Astrocyte (in vitro differentiated cells and primary cell): Measurements from ENCODE around the gene SMIM35. TPM values are rescaled to one million over a fixed set of nuclear protein-coding genes. Genes with fewer than 3 reads are reported as not detected.

Experiments used
- DNase-seq: peaks from one replicate; pipeline ENCODE4 v3.0.0-alpha.2; 2010; ENCODE audit warnings: low read depth
- FAIRE-seq: peaks from 2 replicates; lab custom pipeline; 2011; peaks lifted over from hg19 to GRCh38; lab: Jason Lieb, UNC
- H2AFZ ChIP-seq: 2 replicates; pipeline ENCODE4 v1.6.0; 2012; ENCODE audit warnings: low read depth, low read length, inconsistent platforms
- H3K27ac ChIP-seq: 2 replicates; pipeline ENCODE4 v1.5.1; 2011; ENCODE audit warnings: low read depth, low read length, inconsistent platforms
- H3K27me3 ChIP-seq: 2 replicates; pipeline ENCODE4 v1.6.0; 2011; ENCODE audit warnings: low read length, inconsistent platforms; ENCODE audit not compliant: insufficient read depth
- H3K36me3 ChIP-seq: 2 replicates; pipeline ENCODE4 v1.5.1; 2011; ENCODE audit warnings: low read length, inconsistent platforms; ENCODE audit not compliant: insufficient read depth
- H3K4me1 ChIP-seq: 2 replicates; pipeline ENCODE4 v1.5.1; 2011; ENCODE audit warnings: low read length, inconsistent platforms; ENCODE audit not compliant: insufficient read depth
- H3K4me2 ChIP-seq: 2 replicates; pipeline ENCODE4 v1.6.0; 2012; ENCODE audit warnings: low read length, inconsistent platforms
- H3K4me3 ChIP-seq: 2 replicates; pipeline ENCODE4 v1.5.1; 2011; ENCODE audit warnings: low read depth, mild to moderate bottlenecking, low read length, inconsistent platforms; ENCODE audit not compliant: insufficient read depth
- H3K79me2 ChIP-seq: 2 replicates; pipeline ENCODE4 v1.6.0; 2012; ENCODE audit warnings: mild to moderate bottlenecking, low read length, inconsistent platforms; ENCODE audit not compliant: insufficient read depth
- H3K9ac ChIP-seq: 2 replicates; pipeline ENCODE4 v1.6.0; 2012; ENCODE audit warnings: mild to moderate bottlenecking, low read length, inconsistent platforms
- H3K9me3 ChIP-seq: 2 replicates; pipeline ENCODE4 v1.5.1; 2012; ENCODE audit warnings: low read depth, mild to moderate bottlenecking, low read length, inconsistent platforms; ENCODE audit not compliant: insufficient read depth
- H4K20me1 ChIP-seq: 2 replicates; pipeline ENCODE4 v1.6.0; 2012; ENCODE audit warnings: low read length, inconsistent platforms; ENCODE audit not compliant: insufficient read depth
- H3K27ac Mint-ChIP-seq: one replicate; pipeline ENCODE4 v1.8.0; 2021; ENCODE audit warnings: mild to moderate bottlenecking, mixed read lengths; ENCODE audit not compliant: unreplicated experiment
- H3K27me3 Mint-ChIP-seq: one replicate; pipeline ENCODE4 v1.8.0; 2021; ENCODE audit warnings: low read depth, mixed read lengths; ENCODE audit not compliant: unreplicated experiment
- H3K36me3 Mint-ChIP-seq: one replicate; pipeline ENCODE4 v1.8.0; 2021; ENCODE audit warnings: low read depth, mixed read lengths; ENCODE audit not compliant: unreplicated experiment
- H3K4me1 Mint-ChIP-seq: one replicate; pipeline ENCODE4 v1.8.0; 2021; ENCODE audit warnings: low read depth, mixed read lengths; ENCODE audit not compliant: unreplicated experiment
- H3K4me3 Mint-ChIP-seq: one replicate; pipeline ENCODE4 v1.8.0; 2021; ENCODE audit warnings: mild to moderate bottlenecking, moderate library complexity, mixed read lengths; ENCODE audit not compliant: unreplicated experiment
- H3K9me3 Mint-ChIP-seq: one replicate; pipeline ENCODE4 v1.8.0; 2021; ENCODE audit warnings: mild to moderate bottlenecking, mixed read lengths; ENCODE audit not compliant: unreplicated experiment
- EZH2 ChIP-seq: IDR thresholded peaks from 2 replicates; pipeline ENCODE4 v1.6.1; 2012; ENCODE audit warnings: mild to moderate bottlenecking, low read length, inconsistent platforms; ENCODE audit not compliant: insufficient read depth
- total RNA-seq: library from RNA; stranded (reverse); gene quantifications from 2 replicates; pipeline ENCODE4 v1.2.1, GENCODE V29; 2021
- TF ChIP-seq, protein P1 (sequence below): IDR thresholded peaks from 2 replicates; pipeline ENCODE4 v1.5.1; 2011; ENCODE audit warnings: low read depth, mild to moderate bottlenecking, inconsistent platforms, low read length, moderate library complexity; ENCODE audit not compliant: insufficient read depth

SMIM35 gene
- total RNA-seq, 1 donor from 2014 or later: not detected

DNA sequence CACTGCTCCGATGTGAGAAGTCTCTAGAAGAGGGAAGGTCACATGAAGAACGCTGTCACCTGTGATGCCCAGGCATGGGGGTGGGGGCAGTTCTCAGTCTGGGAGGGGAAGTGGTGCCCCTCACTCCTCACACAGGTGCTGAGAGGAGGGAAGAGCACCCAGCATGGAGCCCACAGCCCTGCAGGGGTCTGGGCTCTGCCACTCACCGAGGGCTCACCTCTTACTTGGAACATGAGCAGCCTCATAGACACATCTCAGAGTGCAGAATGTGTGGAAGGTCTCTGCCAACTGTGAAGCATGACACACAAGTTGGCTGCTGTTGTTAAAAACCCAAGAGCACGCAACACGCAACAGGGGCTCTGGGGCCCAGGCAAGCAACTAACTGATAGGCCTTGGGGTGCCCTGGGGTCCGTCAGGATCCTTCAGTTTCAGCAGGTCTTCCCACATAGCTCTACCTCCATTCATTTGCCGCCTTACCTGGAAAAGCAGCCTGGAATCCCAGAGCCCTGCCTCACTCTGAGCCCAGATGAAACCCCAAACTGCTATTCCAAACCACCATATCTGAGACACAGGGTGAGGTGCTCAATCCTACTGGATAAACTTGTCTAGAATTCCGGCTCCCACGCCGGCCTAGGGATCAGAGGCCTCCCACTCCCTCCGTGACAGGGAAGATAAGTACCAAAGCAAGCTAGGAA is 27.4 kb downstream of the SMIM35 start:
- Histone ChIP-seq H4K20me1 (no peaks in the 10 kb centered on the region), H3K27ac (no peak overlapping the region), H3K27me3 (peaks cover 2% of the 10 kb centered on the region), H3K4me3 (no peak overlapping the region), H3K36me3 (no peaks in the 10 kb centered on the region), H3K9me3 (no peaks in the 10 kb centered on the region), H2AFZ (no peak overlapping the region), H3K79me2 (no peaks in the 10 kb centered on the region), H3K4me1 (no peaks in the 10 kb centered on the region), H3K4me2 (no peak overlapping the region), H3K9ac (no peak overlapping the region)
- peaks cover 41% of the 10 kb centered on the region for H3K27me3 Mint-ChIP-seq
- H3K4me3 Mint-ChIP-seq: no peak overlapping the region
- DNase-seq: no peak
- FAIRE-seq: no peak
- H3K36me3 Mint-ChIP-seq: no peaks in the 10 kb centered on the region
- TF ChIP-seq, protein P1, sequence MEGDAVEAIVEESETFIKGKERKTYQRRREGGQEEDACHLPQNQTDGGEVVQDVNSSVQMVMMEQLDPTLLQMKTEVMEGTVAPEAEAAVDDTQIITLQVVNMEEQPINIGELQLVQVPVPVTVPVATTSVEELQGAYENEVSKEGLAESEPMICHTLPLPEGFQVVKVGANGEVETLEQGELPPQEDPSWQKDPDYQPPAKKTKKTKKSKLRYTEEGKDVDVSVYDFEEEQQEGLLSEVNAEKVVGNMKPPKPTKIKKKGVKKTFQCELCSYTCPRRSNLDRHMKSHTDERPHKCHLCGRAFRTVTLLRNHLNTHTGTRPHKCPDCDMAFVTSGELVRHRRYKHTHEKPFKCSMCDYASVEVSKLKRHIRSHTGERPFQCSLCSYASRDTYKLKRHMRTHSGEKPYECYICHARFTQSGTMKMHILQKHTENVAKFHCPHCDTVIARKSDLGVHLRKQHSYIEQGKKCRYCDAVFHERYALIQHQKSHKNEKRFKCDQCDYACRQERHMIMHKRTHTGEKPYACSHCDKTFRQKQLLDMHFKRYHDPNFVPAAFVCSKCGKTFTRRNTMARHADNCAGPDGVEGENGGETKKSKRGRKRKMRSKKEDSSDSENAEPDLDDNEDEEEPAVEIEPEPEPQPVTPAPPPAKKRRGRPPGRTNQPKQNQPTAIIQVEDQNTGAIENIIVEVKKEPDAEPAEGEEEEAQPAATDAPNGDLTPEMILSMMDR: no peak
- TF ChIP-seq EZH2: no peak
- no peaks in the 10 kb centered on the region for H3K9me3 Mint-ChIP-seq
- no peak overlapping the region for H3K27ac Mint-ChIP-seq
- H3K4me1 Mint-ChIP-seq: peaks cover 7% of the 10 kb centered on the region

DNA sequence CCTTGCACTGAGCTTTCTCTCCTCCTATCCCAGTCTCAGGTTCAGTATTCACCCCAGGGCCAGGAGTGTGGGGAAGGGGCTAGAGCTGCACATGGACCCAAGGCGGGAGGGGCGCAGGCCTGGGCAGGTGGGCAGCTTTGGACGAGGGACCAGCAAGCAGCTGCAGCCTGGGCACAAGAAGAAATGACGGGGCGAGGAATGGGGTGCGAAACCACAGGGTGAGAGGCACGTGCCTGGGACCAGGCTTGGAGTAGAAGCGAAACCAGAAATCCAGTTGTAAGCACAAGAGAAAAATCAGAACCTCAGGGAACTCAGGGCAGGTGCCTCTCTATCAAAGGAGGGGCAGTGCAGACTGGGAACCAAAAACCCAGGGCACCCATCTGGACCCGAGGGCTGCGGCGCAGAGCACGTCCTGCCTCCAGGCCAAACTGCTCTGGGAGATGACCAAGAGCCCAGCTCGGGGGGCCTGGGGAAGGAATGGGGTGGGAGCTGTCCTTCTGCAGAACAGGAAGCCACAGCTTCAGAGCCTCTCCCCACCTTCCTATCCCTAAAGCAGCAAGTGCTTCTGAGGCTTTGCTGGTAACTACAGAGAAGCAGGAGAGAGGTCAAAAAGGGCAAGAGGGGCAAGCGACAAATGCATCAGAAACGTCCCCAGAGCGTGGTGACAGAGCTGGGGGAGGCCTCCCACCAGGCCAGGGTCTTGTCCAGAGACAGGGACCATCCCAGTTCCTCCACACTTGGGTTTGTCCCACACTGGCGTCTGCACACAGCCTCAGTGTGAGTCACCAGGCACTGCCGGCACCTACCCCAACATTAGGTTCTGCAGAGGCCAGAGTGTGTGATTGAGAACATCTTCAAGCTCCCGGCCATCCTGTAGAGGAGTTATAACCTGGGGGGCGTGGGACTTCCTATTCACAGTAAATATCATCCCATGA is 28.2 kb downstream of the SMIM35 start:
- Histone ChIP-seq H3K27me3 (peaks cover 2% of the 10 kb centered on the region), H3K4me1 (no peaks in the 10 kb centered on the region), H3K79me2 (no peaks in the 10 kb centered on the region), H3K4me3 (no peak overlapping the region), H3K4me2 (no peak overlapping the region), H3K9ac (no peak overlapping the region), H2AFZ (no peak overlapping the region), H3K36me3 (no peaks in the 10 kb centered on the region), H3K9me3 (no peaks in the 10 kb centered on the region), H3K27ac (no peak overlapping the region), H4K20me1 (no peaks in the 10 kb centered on the region)
- Mint-ChIP-seq H3K27ac (no peak overlapping the region), H3K9me3 (no peaks in the 10 kb centered on the region), H3K27me3 (peaks cover 33% of the 10 kb centered on the region), H3K4me1 (peaks cover 7% of the 10 kb centered on the region), H3K4me3 (no peak overlapping the region), H3K36me3 (no peaks in the 10 kb centered on the region)
- TF ChIP-seq EZH2: no peak
- TF ChIP-seq, protein P1: no peak
- DNase-seq: no peak
- no peak for FAIRE-seq
